Stimulated activated CD8-positive, alpha-beta memory T cell treated with anti-CD3 and anti-CD28 coated beads, Interleukin-7, amount 100 ng/mL, for 1 hour (primary cell): ENCODE data around the gene RAD51B.
"Not testable (repeated sequence)": the region's sequence is repeated elsewhere in the genome, so short reads cannot be mapped to it uniquely, and the experiment has no call there.

ENCODE experiments used
- DNase-seq, 2 donors: peaks; one replicate each; pipeline ENCODE4 v3.0.0-alpha.2; 2020; ENCODE audit warnings: low read depth in 2 of 2

The RAD51B gene

DNA sequence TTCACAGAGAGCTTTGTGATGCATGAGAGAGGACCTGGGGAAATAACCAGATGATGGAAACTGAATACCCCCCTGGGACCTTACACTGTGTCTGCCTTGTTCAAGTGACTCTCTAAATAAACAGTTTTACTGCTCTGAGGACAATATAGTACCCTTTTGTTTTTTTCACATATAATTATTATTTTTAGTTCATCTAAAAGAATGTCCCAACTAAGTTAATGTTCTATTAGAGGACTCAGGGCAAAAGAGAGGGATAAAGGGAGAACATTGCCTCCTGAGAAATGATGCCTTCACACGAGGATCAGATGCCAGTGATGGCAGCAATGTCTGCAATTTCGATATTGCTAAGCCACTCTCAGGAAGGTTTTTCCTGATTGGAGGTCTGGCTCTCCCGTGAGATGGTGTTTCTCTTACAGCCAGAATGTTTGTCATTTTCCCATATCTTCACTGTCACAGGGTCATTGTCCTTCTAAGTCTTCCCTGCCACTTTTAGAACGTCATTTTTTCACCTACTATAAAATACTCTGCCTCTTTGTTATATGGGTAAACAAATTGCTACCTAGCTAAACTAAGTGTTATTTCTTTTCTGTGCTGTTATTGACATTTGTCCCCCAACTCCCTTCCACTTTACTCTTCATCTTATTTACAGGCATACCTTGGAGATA, 201.6 kb downstream of the RAD51B start:
- no peak for DNase-seq

DNA sequence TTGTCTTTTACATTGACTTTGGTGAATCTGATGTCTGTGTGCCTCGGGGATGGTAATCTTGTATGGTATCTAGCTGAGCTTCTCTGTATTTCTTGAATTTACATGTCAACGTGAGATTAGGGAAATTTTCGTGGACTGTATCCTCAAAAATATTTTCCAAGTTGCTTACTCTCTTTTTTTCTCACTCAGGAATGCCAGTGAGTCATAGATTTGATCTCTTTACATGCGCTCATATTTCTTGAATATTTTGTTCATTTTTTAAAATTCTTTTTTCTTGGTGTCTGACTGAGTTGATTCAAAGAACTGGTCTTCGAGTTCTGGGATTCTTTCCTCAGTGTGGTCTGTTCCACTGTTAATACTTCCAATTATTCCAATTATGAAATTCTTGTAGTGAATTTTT, 207.7 kb downstream of the RAD51B start:
- DNase-seq = no peak

DNA sequence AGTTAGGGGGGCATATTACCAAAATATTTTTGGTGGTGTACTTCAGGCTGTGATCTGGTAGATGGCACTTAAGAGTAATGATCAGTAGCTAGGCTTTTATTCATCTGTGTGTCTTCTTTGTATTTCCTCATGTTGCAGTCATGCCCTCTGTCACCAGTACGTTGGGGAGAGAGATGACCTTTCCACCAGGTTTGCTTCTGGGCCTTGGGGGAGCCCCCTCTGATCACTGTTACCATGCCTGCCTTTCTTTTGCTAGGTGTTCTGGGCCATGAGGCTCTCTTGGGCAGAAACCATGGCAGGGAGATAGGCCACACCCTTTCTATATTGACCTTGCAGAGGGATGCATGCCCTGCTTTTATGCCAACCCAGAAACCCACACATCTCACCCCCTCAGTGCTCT, 208.5 kb downstream of the RAD51B start:
- no peak for DNase-seq

- not testable (repeated sequence) for DNase-seq
These were observed 211.4 kb downstream of the RAD51B start for GRCh38 chr14:68031011-68031410.

GRCh38 chr14:68032154-68032553, 212.6 kb downstream of the RAD51B start:
- no peak for DNase-seq

GRCh38 chr14:68033336-68033932, 213.9 kb downstream of the RAD51B start:
- no peak for DNase-seq

DNA sequence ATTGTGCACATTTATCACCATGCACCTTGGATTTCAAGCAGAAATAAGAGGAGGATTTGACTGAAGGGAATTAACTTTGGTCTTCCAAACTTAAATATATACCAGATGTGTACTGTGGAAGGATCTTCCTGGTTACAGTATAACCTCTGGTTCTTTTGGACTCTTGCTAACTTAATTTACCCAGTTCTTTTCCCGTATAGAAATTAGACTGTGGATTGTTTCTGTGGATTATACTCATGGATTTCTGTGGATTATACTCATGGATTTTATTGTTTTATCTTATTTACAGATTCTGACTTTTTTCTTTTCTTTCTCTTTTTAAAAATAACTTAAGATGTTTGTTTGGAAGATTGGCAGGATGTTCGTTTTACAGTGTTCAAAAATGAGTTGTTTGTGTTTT, 215.3 kb downstream of the RAD51B start:
- no peak for DNase-seq

GRCh38 chr14:68036202-68036601, 216.6 kb downstream of the RAD51B start:
- no peak for DNase-seq

DNA sequence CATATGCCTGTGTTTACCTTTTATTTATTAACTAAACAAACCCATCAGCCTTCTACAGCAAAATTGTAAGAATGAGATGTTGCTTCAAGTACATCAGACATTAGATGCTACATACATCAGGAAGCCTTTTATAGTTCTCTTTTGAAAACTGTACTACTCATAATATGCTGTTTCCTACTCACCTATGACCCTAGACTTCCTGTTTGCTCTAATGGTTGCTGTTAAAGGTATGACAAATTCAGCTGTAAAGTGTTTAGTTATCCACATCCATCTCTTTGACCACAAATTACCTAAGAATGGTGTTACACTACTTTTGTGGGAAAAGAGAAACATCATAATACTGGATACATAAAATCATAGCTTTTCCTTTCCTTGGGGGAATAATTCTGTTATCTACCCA, 220.0 kb downstream of the RAD51B start:
- DNase-seq = no peak

DNA sequence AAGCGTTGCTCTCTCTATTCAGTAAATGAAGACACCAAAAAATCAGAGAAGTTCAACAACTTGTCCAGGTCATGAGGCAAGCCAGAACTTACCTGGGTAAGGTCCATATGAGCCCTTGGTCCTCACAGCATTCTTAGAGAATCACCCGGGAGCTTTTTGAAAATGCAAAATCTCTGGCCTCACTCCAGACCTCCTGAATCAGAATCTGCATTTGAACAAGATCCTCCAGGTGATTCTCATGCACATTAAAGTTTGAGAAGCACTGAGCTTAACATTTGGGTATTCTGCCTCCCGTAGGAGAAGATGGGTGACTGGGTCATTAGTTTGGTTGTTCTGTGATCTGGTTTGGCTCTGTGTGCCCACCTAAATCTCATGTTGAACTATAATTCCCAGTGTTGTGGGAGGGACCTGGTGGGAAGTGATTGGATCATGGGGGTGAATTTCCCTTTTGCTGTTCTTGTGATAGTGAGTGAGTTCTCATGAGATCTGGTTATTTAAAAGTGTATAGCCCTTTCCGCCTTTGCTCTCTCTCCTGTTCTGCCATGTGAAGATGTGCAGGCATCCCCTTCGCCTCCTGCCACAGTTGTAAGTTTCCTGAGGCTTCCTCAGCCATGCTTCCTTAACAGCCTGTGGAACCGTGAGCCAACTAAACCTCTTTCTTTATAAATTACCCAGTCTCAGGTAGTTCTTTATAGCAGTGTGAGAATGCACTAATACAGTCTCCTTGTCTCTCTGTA, 221.2 kb downstream of the RAD51B start:
- DNase-seq = no peak

DNA sequence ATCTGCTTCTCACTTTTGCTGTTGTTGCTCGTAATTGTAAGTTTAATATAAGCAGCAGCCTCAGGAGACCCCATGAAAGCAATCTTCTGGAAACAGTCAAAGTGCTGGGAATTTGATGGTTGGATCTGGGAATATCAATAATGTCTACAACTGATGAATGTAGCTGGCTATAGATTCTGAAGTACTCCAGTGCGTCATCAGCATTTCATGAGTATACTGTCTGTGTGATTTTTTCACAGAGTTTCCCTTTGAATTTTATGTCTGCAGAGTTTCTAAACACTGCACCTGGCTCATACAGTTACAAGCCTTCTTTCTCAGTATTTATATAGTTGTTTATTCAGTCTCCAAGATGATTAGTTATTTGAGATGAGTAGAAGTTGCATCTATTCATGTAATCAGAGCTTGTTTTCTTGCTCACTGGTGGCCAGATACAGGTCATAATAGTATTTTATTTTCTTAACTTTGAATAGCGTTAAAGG, 222.3 kb downstream of the RAD51B start:
- DNase-seq = no peak

DNA sequence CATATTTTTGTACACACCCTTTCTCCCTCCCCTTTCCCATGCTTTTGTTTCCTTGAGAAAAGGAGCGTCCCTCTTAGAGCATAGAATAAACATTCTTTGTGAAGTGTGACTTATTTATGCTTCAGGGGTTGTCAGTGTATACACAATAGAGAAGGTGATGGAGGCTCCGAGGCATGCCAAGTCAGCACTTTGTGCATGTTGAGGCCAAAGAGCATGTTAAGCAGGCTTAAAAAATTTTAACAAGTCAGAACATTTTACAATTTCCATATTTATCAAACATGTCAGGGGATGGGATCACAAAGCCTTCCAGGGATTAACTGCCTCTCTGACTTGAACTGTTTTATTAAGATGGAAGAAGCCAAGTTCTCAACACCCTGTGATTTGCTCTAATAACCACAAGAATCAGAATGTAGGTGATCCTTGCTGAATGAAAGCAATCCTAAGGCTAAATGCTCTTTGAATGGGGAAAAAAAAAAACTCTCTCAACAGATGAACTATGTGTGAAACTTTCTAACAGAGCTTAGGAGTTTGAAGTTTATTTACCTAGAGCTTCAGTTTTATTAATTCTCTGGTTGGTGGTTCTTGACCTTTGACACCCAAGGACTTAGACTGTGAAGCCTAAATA, 223.1 kb downstream of the RAD51B start:
- DNase-seq = no peak

- no peak for DNase-seq
These were observed 224.2 kb downstream of the RAD51B start for GRCh38 chr14:68043752-68044151.

DNA sequence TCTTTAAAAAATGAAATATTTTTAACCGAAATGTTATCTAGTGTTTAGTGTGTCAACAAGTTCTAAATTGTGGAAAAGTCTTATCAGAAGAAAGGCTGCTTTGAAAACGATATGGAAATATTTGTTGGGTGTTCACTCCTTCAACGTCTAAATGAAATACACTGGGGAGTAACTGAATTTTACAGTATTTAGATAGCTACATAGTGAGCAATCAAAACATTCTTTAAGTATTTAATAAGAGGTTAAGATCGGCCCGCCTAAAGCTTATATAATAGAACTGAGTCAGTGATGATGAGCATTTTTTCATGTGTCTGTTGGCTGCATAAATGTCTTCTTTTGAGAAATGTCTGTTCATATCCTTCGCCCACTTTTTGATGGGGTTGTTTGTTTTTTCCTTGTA, 228.3 kb downstream of the RAD51B start:
- no peak for DNase-seq

DNA sequence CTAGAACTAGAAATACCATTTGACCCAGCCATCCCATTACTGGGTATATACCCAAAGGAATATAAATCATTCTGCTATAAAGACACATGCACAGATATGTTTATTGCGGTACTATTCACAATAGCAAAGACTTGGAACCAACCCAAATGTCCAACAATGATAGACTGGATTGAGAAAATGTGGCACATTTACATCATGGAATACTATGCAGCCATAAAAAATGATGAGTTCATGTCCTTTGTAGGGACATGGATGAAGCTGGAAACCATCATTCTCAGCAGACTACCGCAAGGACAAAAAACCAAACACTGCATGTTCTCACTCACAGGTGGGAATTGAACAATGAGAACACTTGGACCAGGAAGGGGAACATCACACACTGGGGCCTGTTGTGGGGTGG, 229.2 kb downstream of the RAD51B start:
- not testable (repeated sequence) for DNase-seq

- no peak for DNase-seq
These were observed 230.6 kb downstream of the RAD51B start for GRCh38 chr14:68050177-68050576.

DNA sequence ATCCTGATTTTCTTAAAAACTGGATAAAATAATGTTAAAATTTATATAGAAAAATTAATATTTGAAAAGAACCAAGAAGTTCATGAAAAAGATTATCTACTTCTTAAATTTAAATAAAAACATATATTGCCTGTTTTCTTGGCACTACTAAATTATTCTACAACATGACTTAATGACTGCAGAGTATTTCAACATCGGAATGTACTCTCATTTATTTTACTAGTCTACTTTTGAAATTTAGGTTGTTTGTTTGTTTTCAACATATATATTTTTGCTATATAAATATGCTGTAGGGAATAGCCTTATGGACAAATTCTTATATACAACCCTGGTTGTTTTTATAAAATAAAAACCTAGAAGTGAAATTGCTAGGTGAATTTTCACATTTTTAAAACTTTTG, 231.6 kb downstream of the RAD51B start:
- no peak for DNase-seq

GRCh38 chr14:68060198-68060597, 240.6 kb downstream of the RAD51B start:
- no peak for DNase-seq

- no peak for DNase-seq
These were observed 243.1 kb downstream of the RAD51B start for GRCh38 chr14:68062651-68063050.

- DNase-seq = no peak
These were observed 245.7 kb downstream of the RAD51B start for GRCh38 chr14:68065322-68065721.

GRCh38 chr14:68074765-68075381, 255.3 kb downstream of the RAD51B start:
- DNase-seq = no peak

- no peak for DNase-seq
These were observed 255.9 kb downstream of the RAD51B start for GRCh38 chr14:68075382-68076029.
